SJSA1 (cell line): ENCODE results near the gene INO80B. TPM values are rescaled to one million over a fixed set of nuclear protein-coding genes. Genes with fewer than 3 reads are reported as not detected.

ENCODE experiments used
- DNase-seq, 2 experiments: peaks; one replicate each; pipeline ENCODE4 v3.0.0-alpha.2; 2015 to 2020; ENCODE audit warnings: low spot score in 2 of 2, low read depth in 1 of 2
- H3K27ac ChIP-seq: fragments of 250-450 bp; sonication (Bioruptor Pico); 2 replicates; pipeline ENCODE4 v1.5.1; 2020; ENCODE audit warnings: mild to moderate bottlenecking, moderate library complexity
- H3K27me3 ChIP-seq: fragments of 250-450 bp; sonication (Bioruptor Pico); replicated peaks from 2 replicates; pipeline ENCODE4 v1.5.1; 2020; ENCODE audit warnings: mild to moderate bottlenecking, moderate library complexity
- H3K36me3 ChIP-seq: fragments of 250-450 bp; sonication (Bioruptor Pico); 2 replicates; pipeline ENCODE4 v1.5.1; 2020; ENCODE audit warnings: mild to moderate bottlenecking
- H3K4me1 ChIP-seq: fragments of 250-450 bp; sonication (Bioruptor Pico); replicated peaks from 2 replicates; pipeline ENCODE4 v1.6.1; 2021; ENCODE audit warnings: mild to moderate bottlenecking
- H3K4me3 ChIP-seq: fragments of 250-450 bp; sonication (Bioruptor Pico); 2 replicates; pipeline ENCODE4 v1.5.1; 2020; ENCODE audit warnings: mild to moderate bottlenecking
- H3K9me3 ChIP-seq: fragments of 250-450 bp; sonication (Bioruptor Pico); replicated peaks from 2 replicates; pipeline ENCODE4 v1.5.1; 2020; ENCODE audit warnings: mild to moderate bottlenecking
- total RNA-seq: library from RNA; depleted of rRNA; stranded (reverse); fragments of >200 nt; shearing (Covaris generic); gene quantifications from 2 replicates; pipeline ENCODE4 v1.2.3, GENCODE V29; 2014; rRNA removed

The INO80B gene
- total RNA-seq: 10.1 and 14.0 TPM in 2 replicates

DNA sequence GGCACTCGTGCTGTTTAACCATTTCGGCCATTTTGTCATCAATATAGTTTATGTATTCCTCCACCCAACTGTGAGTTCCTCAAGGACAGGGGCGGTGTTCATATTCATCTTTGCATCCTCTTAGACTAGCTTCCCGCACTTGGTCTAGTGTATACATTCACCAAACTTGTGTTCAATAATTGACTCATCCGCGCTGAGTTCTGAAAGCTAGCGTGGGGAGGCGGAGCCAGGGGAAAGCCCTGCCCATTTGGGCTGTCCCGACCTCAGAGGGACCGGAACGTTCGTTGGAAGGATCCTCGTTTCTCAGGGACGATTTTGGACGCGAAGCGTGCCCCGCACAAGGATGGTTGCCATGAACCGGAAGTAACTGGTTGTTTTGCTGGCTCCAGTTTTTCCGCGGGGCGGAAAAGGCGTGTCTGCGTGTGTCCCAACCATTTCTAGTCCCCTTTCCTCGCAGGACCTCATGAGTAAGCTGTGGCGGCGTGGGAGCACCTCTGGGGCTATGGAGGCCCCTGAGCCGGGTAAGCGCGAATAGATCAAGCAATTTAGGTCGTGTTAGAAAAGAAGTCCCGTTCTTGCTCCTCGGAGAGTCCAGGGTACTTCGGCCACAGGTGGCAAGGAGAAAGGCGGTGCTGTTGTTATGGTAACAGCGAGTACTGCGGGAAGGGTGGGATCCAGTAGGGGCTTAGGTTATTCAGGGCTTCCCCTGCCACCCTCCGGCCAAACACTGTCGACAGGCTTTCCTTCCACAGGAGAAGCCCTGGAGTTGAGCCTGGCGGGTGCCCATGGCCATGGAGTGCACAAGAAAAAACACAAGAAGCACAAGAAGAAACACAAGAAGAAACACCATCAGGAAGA lies at the start of gene INO80B:
Gene INO80B (plus strand): TSS at position 434 of the 858 bp plus-strand sequence. CDS start 30 bp downstream, at position 464.
- peak; percentile 95 to 96 for DNase-seq
- Histone ChIP-seq H3K4me3 (peak within 1 kb of the TSS; percentile 47), H3K4me1 (peaks cover 16% of the 10 kb centered on the region), H3K27me3 (no peaks in the 10 kb centered on the region), H3K27ac (no peak within 1 kb of the TSS), H3K36me3 (peaks cover 10% of the 10 kb centered on the region), H3K9me3 (no peaks in the 10 kb centered on the region)

DNA sequence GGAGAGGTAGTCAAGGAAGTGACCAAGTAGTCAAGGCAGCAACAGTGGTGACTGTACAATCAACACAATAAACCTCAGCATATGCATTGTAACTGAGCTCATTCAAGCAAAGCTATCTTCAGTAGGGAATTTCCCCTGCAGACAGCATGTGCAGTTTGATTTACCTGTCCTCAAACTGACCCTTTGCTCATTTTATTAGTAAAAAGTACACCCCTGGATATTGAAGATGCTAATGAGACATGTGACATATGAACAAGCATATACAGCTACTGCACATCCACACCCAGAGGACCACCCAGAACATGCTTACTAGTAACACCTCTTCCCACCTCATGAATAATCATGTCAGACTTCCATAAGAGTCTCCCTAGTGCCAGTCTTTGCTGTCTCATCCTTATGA lies 48.9 kb upstream of the INO80B start:
- peak overlapping the region; percentile 70 for H3K27ac ChIP-seq
- H3K4me1 ChIP-seq: peaks cover 24% of the 10 kb centered on the region
- no peak overlapping the region for H3K4me3 ChIP-seq
- peak in 1 of 2 experiments; percentile 61 for DNase-seq
- H3K27me3 ChIP-seq: no peaks in the 10 kb centered on the region
- no peaks in the 10 kb centered on the region for H3K9me3 ChIP-seq
- H3K36me3 ChIP-seq: no peaks in the 10 kb centered on the region

DNA sequence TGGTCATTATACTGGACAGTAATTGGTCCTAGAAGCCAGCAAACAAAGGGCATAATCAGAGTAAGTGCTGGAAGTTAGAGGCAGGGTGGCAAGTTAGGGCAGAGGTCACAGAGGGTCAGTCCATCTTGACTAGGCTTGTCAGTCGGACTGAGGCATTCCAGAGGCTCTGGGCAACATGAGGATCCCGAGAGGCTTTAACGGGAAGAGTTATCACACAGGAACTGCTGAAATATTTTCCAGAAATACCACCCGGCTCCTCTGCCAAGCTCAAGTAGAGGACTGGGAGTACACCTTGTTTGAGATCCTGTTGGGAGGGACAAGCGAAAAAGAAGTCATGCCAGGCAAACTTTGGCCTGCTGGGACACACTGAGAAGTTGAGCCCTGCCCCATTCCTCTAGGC lies 47.2 kb upstream of the INO80B start:
- Histone ChIP-seq H3K27ac (peak overlapping the region; percentile 70), H3K4me1 (peaks cover 24% of the 10 kb centered on the region), H3K27me3 (no peaks in the 10 kb centered on the region), H3K4me3 (no peak overlapping the region), H3K9me3 (no peaks in the 10 kb centered on the region), H3K36me3 (no peaks in the 10 kb centered on the region)
- no peak for DNase-seq

DNA sequence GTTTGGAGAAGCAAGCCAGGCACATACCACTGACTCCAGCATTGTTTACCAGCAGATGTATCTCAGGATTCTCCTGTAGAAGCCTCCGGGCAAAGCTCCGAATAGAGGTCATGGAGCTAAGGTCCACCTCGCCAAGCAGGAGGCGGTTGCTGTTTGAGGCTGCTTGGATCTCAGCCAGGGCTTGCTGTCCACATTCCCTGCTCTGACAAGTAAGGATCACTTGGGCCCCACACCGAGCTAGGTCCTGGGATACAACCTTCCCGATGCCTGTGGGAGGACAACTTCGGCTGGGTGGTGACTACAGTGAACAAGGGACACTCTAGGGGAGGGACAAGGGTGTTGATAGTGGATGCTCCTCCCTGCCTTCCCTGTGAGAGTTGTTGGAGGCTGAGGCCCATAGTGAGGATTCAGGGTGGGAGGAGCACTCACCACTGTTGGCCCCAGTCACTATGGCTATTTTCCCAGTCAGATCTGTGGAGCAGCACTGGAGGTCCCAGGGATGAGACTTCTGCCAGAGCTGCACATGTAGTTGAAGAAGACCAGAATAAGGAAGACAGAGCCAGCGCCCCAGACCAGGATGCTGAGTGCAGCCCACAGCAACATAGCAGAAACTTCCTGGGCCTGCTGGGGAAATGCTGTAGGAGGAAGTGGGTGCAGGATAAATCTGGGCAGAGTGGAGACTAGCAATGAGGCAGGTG lies 41.7 kb upstream of the INO80B start:
- H3K27me3 ChIP-seq: no peaks in the 10 kb centered on the region
- no peak for DNase-seq
- H3K4me3 ChIP-seq: no peak overlapping the region
- H3K27ac ChIP-seq: no peak overlapping the region
- no peaks in the 10 kb centered on the region for H3K4me1 ChIP-seq
- H3K36me3 ChIP-seq: no peaks in the 10 kb centered on the region
- H3K9me3 ChIP-seq: no peaks in the 10 kb centered on the region

DNA sequence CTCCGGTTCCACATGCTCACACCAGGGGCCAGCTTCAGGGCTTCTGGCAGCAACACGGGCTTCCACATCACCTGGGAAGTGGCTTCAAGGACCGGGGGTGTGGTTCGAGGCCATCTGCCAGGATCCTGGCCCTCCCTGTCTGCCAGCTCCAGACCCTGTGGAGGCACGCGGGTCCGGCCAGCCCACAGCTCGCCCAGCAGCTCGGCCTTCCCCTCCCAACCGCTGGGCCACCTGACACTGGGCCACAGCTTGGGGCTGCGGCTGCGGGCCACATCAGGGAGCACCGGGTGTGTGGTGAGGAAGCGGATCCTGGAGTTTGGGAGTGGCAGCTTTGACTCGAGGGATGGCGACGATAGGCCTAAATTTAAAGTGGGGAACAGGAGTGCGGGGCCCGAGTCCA lies 40.4 kb upstream of the INO80B start:
- H3K36me3 ChIP-seq: no peaks in the 10 kb centered on the region
- peaks cover 1% of the 10 kb centered on the region for H3K27me3 ChIP-seq
- no peak overlapping the region for H3K27ac ChIP-seq
- no peak overlapping the region for H3K4me3 ChIP-seq
- no peaks in the 10 kb centered on the region for H3K4me1 ChIP-seq
- H3K9me3 ChIP-seq: no peaks in the 10 kb centered on the region
- DNase-seq: no peak

DNA sequence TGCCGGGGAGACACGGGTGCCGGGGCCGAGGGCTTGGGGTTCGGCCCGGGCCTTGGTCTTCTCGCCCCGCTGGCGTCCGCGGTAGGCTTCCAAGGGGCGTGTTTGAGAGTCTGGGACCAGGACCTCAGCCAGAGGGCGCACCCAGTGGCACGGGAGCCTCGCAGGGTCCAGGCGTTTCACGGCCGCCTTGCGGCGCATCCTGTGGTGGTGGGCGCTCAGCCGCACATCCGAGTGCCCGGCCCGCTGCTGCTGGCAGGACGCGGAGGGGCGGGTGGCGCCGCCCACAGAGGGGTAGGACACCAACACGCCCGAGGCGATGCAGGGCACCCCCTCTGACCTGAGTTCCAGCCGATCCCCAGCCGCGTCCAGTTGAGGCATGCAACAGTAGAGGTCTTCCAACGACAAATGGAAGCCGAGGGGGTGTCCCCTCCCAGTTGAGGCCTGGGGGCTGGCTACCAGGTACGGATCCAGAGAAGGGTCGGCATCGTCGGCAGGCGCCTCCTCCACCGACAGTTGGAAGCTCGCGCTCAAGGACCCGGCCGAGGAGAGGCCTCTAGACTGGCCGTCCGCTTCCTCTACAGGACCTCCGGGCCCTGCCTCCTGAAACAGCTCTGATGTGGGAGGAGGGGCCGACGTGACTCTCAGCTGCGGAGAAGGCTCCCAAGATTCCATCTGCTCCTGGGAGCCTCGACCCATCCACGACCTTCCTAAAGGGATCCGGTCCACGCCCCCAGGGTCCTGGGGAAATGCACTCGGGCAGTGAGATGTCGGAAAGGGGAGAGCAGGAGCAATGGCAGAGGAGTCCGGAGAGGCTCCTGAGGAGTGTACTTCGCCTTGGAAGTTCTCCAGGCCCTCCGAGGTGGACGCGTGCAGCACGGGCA lies 39.8 kb upstream of the INO80B start:
- Histone ChIP-seq H3K36me3 (no peaks in the 10 kb centered on the region), H3K27me3 (peaks cover 7% of the 10 kb centered on the region), H3K4me1 (no peaks in the 10 kb centered on the region), H3K4me3 (no peak overlapping the region), H3K27ac (no peak overlapping the region), H3K9me3 (no peaks in the 10 kb centered on the region)
- no peak for DNase-seq

DNA sequence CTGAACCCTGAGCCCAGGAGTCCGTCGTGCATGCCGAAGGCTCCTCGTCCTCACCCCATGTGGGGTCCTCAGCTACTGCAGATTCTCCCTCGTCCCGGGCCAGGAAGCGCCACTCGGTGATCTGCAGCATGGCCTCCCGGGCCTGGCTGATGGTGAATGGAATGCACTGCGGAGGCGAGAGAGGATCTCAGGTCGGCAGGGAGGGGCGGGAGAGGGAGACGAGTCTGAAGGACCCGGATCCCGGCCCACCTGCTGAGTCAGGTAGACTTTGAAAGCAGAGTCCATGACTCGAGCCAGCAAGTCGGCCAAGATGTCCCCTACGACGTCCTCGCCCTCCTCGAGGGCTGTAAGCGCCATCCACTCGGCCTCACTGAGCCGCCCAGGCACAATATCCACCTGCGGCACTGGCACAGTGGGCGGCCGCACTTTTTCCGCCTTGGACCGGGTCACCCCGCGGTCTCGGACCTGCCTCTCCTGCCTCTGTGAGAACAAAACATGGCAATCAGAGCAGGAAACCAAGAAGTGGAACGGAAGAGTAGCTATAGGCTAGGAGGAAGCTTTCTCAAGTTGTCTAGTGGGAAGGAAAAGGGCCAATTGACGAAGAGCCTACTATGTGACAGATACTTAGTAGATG lies 39.0 kb upstream of the INO80B start:
- Histone ChIP-seq H3K36me3 (no peaks in the 10 kb centered on the region), H3K9me3 (no peaks in the 10 kb centered on the region), H3K4me3 (no peak overlapping the region), H3K4me1 (peaks cover under 1% of the 10 kb centered on the region; the same call in 1 of the 2 replicates), H3K27ac (no peak overlapping the region), H3K27me3 (peaks cover 7% of the 10 kb centered on the region)
- no peak for DNase-seq

DNA sequence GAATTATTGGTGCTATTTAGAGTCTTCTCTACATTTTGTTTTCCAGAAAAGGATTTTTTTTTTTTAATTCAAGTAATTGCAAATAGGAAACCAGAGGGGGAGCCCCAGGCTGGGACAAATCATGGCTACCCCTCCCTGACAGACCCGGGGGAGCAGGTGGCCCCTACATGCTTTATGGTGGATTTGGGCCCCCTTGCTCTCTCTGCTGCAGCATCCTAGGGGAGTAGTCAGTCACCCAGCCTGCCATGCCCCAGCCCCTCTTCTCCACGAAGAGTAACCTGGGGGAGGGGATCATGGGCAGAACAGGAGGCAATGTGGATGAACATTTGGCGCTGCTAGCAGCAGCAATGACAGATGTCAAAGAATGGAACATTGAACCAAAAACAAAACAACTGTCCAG lies 38.1 kb upstream of the INO80B start:
- H3K4me3 ChIP-seq: no peak overlapping the region
- H3K27me3 ChIP-seq: peaks cover 7% of the 10 kb centered on the region
- no peak overlapping the region for H3K27ac ChIP-seq
- no peaks in the 10 kb centered on the region for H3K36me3 ChIP-seq
- H3K9me3 ChIP-seq: no peaks in the 10 kb centered on the region
- no peak for DNase-seq
- peaks cover 6% of the 10 kb centered on the region for H3K4me1 ChIP-seq

DNA sequence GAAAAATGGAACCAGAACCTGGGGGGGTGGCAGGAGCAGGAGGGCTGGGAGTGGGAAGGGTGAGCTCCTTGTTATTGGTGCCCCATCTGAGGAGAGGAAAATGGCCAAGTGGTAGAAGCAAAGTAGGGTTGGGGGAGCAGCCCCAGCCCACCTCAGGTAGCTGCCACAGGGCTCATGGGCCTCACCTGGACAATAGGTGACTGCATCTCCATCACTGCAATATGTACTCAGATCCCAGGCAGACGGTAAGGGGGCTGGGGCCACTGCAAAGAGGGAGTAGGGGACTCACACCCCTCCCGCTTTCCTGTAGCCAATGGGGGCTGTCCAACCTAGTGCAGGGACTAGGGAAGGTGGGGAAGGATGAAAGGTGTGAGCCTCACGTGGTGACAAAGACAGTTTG lies 37.7 kb upstream of the INO80B start:
- no peak for DNase-seq
- no peak overlapping the region for H3K27ac ChIP-seq
- H3K4me3 ChIP-seq: no peak overlapping the region
- H3K4me1 ChIP-seq: peaks cover 10% of the 10 kb centered on the region
- no peaks in the 10 kb centered on the region for H3K9me3 ChIP-seq
- peaks cover 7% of the 10 kb centered on the region for H3K27me3 ChIP-seq
- H3K36me3 ChIP-seq: no peaks in the 10 kb centered on the region

DNA sequence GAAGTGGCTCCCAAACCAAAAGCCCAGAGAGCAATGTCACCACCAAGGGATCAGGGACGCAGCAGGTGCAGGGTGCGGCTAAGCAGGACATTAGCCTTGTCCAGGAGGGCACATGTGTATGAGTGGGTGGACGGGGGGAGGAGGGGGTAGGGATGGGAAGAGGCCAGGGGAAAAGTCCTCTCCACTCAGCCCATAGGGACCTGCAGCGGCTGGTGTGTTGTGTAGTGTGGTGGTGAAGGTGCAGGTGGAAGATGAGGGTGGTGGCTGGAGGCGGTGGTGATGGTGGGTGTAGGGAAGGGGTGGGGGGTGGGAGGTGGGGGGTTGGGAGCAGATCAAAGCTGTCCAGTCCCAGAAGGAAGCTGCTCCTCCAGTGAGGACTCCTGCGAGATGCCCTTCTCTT lies 37.1 kb upstream of the INO80B start:
- H3K27me3 ChIP-seq: peaks cover 7% of the 10 kb centered on the region

DNA sequence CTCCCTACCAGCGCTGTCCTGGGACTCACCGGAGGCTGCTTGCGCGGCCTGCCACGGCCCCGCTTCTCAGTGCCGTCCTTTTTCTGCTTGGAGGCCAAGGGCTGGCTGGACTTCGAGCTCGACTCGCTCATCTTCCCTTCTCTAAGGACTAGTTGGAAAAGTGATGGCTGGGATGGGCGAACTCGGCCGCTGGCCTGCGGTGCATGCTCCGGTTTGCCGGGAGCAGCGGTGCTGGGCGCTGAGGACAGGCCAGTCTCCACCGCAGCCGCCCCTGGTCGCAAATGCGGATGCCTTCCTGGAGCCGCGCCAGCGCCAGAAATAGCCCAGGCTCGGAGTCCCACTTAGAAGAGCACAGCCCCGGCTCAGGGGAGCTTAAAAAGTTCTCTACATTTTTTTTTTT lies 36.6 kb upstream of the INO80B start:
- Histone ChIP-seq H3K4me1 (peaks cover 12% of the 10 kb centered on the region), H3K27ac (no peak overlapping the region), H3K4me3 (no peak overlapping the region), H3K36me3 (no peaks in the 10 kb centered on the region), H3K9me3 (no peaks in the 10 kb centered on the region), H3K27me3 (peaks cover 7% of the 10 kb centered on the region)
- DNase-seq: no peak

More for the DNA sequence above, 37.1 kb upstream of the INO80B start:
- H3K4me1 ChIP-seq: peaks cover 12% of the 10 kb centered on the region
- no peaks in the 10 kb centered on the region for H3K36me3 ChIP-seq
- no peak overlapping the region for H3K4me3 ChIP-seq
- DNase-seq: no peak
- no peak overlapping the region for H3K27ac ChIP-seq
- no peaks in the 10 kb centered on the region for H3K9me3 ChIP-seq

DNA sequence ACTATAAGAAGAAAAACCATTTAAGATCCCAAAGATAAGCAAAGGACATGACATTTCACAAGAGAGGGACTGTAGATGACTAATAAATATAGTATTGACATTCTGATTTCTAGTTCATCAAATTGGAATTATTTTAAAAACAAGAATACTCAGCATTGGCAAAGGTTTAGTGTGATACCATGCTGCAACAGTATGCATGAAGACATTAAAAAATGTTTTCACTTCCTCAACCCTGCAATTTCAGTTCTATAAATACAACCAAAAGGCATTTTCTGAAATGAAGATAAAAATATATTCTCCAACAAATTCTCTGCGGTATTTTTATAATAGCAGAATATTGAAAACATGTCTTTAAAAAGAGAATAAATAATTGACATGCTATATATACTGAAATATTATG lies 35.5 kb upstream of the INO80B start:
- no peak overlapping the region for H3K27ac ChIP-seq
- H3K4me1 ChIP-seq: peaks cover 12% of the 10 kb centered on the region
- H3K9me3 ChIP-seq: no peaks in the 10 kb centered on the region
- no peak for DNase-seq
- no peak overlapping the region for H3K4me3 ChIP-seq
- H3K27me3 ChIP-seq: peaks cover 7% of the 10 kb centered on the region
- H3K36me3 ChIP-seq: no peaks in the 10 kb centered on the region

DNA sequence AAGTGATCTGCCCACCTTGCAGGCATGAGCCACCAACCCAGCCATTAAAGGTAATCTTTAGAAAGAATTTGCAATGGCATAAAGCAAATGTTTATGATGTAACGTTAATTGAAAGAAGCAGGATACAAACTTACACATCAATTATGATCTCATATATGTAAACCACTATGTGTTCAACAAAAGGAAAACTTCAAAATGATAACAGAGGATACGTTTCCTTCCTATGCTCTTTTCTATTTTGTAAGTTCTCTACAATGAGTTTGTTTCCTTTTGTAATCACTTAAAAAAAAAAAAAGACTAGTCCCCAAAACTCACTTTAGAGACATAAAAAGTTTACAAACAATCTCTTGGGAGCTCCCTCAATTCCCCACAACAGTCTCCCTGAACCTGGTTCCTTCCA lies 34.9 kb upstream of the INO80B start:
- Histone ChIP-seq H3K4me3 (no peak overlapping the region), H3K27ac (no peak overlapping the region), H3K9me3 (no peaks in the 10 kb centered on the region), H3K4me1 (peaks cover 12% of the 10 kb centered on the region), H3K27me3 (peaks cover 7% of the 10 kb centered on the region), H3K36me3 (no peaks in the 10 kb centered on the region)
- DNase-seq: no peak
